ENCODE measurements around the gene SESN2. TPM values are rescaled to one million over a fixed set of nuclear protein-coding genes. Genes with fewer than 3 reads are reported as not detected.
"Not testable (repeated sequence)": the region's sequence is repeated elsewhere in the genome, so short reads cannot be mapped to it uniquely, and the experiment has no call there.

Gene SESN2
- total RNA-seq, 1 donor from 2014 or later = 15.6 TPM

DNA sequence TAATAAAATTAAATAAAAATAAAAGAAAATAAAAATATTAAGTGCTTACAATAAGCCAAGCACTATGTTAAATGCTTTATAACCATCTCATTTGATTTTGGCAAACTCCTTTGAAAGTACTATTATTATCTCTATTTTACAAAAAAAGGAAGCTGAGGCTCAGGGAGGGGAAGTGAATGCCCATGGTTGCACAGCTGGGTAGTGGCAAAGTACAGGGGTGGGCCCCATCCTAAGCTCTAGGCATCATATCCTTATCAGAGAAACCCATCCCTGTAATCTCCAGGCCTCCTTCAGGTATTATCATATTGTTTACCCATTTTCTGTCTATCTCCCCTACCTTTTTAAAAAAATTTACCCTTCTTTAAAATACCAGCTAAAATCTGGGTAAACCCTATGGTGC is 67.2 kb downstream of the SESN2 start:
- peaks cover 11% of the 10 kb centered on the region for H3K36me3 ChIP-seq
- TF ChIP-seq, protein P1, sequence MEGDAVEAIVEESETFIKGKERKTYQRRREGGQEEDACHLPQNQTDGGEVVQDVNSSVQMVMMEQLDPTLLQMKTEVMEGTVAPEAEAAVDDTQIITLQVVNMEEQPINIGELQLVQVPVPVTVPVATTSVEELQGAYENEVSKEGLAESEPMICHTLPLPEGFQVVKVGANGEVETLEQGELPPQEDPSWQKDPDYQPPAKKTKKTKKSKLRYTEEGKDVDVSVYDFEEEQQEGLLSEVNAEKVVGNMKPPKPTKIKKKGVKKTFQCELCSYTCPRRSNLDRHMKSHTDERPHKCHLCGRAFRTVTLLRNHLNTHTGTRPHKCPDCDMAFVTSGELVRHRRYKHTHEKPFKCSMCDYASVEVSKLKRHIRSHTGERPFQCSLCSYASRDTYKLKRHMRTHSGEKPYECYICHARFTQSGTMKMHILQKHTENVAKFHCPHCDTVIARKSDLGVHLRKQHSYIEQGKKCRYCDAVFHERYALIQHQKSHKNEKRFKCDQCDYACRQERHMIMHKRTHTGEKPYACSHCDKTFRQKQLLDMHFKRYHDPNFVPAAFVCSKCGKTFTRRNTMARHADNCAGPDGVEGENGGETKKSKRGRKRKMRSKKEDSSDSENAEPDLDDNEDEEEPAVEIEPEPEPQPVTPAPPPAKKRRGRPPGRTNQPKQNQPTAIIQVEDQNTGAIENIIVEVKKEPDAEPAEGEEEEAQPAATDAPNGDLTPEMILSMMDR (IDR thresholded peaks at IDR 0.05) = no peak
- peaks cover 6% of the 10 kb centered on the region for H3K4me1 ChIP-seq
- no peaks in the 10 kb centered on the region for H3K9me3 ChIP-seq
- H3K4me3 ChIP-seq = no peak overlapping the region
- intact Hi-C loops (cut with DNase I) = no loop called here
- DNase-seq = no peak
- no peak overlapping the region for H3K27ac ChIP-seq
- H3K27me3 ChIP-seq = no peaks in the 10 kb centered on the region
- no peak for ATAC-seq

DNA sequence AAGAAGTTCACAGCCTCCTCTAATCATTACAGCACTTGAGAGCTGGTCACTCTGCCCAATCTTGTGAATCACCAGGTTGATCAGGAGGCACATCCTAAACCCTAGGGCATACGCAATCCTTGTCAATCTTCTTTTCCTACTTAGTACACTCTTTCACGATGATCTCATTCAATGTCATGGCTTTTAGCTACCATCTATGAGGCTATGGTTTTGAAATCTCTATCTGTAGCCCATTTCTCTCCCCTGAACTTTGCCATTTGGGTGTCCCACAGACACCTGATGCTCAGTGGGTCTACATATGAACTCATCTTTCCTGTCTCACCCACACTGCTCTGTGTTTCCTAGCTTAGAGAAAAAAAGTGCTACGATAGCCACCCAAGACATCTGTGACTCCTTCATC is 67.7 kb downstream of the SESN2 start:
- no peak overlapping the region for H3K4me3 ChIP-seq
- H3K9me3 ChIP-seq = no peaks in the 10 kb centered on the region
- peaks cover 16% of the 10 kb centered on the region for H3K36me3 ChIP-seq
- intact Hi-C loops (cut with DNase I) = no loop called here
- no peaks in the 10 kb centered on the region for H3K27me3 ChIP-seq
- H3K27ac ChIP-seq = no peak overlapping the region
- peaks cover 6% of the 10 kb centered on the region for H3K4me1 ChIP-seq
- DNase-seq = no peak
- ATAC-seq = no peak
- TF ChIP-seq, protein P1 (IDR thresholded peaks at IDR 0.05) = no peak

DNA sequence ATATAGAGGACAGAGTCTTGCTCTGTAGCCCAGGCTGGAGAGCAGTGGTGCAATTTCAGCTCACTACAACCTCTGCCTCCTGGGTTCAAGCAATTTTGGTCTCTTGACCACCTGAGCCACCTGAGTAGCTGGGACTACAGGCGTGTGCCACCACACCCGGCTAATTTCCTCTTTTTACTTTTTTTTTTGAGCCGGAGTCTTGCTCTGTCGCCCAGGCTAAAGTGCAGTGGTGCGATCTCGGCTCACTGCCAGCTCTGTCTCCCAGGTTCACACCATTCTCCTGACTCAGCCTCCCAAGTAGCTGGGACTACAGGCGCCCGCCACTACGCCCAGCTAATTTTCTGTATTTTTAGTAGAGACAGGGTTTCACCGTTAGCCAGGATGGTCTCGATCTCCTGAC is 68.1 kb downstream of the SESN2 start:
- intact Hi-C loops (cut with DNase I); H3K4me1 ChIP-seq; H3K27me3 ChIP-seq; DNase-seq; H3K9me3 ChIP-seq; H3K27ac ChIP-seq; ATAC-seq; H3K4me3 ChIP-seq: not testable (repeated sequence)
- H3K36me3 ChIP-seq = peaks cover 20% of the 10 kb centered on the region

DNA sequence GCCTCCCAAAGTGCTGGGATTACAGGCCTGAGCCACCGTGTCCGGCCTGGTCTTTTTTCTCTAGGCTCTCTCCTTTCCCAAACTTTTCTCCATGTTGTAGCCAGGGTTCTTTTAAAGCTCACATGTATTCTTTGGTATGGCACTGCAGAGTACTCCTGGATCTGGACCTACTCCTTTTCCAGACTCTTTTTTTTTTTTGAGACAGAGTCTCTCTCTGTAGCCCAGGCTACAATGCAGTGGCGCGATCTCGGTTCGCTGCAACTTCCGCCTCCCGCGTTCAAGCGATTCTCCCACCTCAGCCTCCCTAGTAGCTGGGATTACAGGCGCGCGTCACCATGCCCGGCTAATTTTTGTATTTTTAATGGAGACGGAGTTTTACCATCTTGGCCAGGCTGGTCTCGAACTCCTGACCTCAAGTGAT is 68.9 kb downstream of the SESN2 start:
- intact Hi-C loops (cut with DNase I) = no loop called here
- H3K4me3 ChIP-seq = peak overlapping the region; percentile 58
- no peaks in the 10 kb centered on the region for H3K27me3 ChIP-seq
- peaks cover 29% of the 10 kb centered on the region for H3K36me3 ChIP-seq
- no peaks in the 10 kb centered on the region for H3K9me3 ChIP-seq
- H3K27ac ChIP-seq = peak overlapping the region; percentile 91
- ATAC-seq = no peak
- no peak for DNase-seq
- TF ChIP-seq, protein P1 (IDR thresholded peaks at IDR 0.05) = no peak
- peaks cover 6% of the 10 kb centered on the region for H3K4me1 ChIP-seq

DNA sequence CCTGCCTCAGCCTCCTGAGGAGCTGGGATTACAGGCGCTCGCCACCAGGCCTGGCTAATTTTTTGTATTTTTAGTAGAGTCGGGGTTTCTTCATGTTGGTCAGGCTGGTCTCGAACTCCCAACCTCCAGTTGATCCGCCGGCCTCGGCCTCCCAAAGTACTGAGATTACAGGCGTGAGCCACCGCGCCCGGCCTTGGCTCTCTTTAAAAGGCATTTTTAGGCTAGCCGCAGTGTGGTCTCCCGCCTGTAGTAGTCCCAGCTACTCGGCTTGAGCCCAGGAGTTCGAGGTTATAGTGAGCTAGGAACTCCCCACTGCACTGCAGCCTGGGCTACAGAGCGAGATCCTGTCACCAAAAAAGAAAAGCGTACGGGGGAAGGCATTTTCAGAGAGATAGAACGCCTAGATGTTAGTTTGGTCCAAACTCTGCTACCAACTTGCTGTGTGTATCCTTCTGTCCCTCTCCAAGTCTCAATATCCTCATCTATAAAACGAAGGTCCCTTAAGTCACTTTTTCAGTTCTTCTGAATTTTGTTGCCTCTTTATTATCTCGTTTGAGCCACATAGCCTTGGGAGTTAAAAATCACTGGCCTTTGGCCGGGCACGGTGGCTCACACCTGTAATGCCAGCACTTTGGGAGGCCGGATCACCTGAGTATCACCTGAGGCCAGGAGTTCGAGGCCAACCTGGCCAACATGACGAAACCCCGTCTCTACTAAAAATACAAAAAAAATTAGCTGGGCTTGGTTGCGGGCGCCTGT is 70.3 kb downstream of the SESN2 start:
- Histone ChIP-seq H3K36me3 (peaks cover 41% of the 10 kb centered on the region), H3K27me3 (no peaks in the 10 kb centered on the region), H3K27ac (peak overlapping the region; percentile 91), H3K4me1 (peaks cover 6% of the 10 kb centered on the region), H3K9me3 (no peaks in the 10 kb centered on the region), H3K4me3 (peak overlapping the region; percentile 58)
- intact Hi-C loops (cut with DNase I) = no loop called here
- DNase-seq = peak; percentile 66
- TF ChIP-seq, protein P1 (IDR thresholded peaks at IDR 0.05) = no peak
- peak; percentile 45 for ATAC-seq

Other genes starting within 250 kb of the SESN2 start
- gene EYA3, start 170.9 kb upstream of the SESN2 start, total RNA-seq = 21.0 TPM
- 31.6 TPM for gene PTAFR, start 82.8 kb upstream of the SESN2 start, total RNA-seq
- gene DNAJC8, start 26.5 kb upstream of the SESN2 start, total RNA-seq = 65.4 TPM
- 87.2 TPM for gene ATP5IF1, start 23.4 kb upstream of the SESN2 start, total RNA-seq
- 14.0 TPM for gene MED18, start 69.5 kb downstream of the SESN2 start, total RNA-seq
- 43.2 TPM for gene PHACTR4, start 110.2 kb downstream of the SESN2 start, total RNA-seq
- gene RCC1, start 246.5 kb downstream of the SESN2 start, total RNA-seq = 27.9 TPM

Measured in upper lobe of right lung (tissue), 1 donor.